Sigmoid colon (tissue), 4 donors: Measurements from ENCODE around the gene MEGF8.

ENCODE experiments used
- CTCF ChIP-seq, 4 experiments: fragments of 450-650 bp in 3 of 4; fragments of 200-600 bp in 1 of 4; IDR thresholded peaks; one replicate each; pipeline ENCODE4 v1.5.1; 2016 to 2019; ENCODE audit warnings: antibody characterized with exemption in 4 of 4, mild to moderate bottlenecking in 3 of 4, moderate library complexity in 2 of 4
- EP300 ChIP-seq, 4 donors: sonication (generic); formaldehyde crosslinking; IDR thresholded peaks; one replicate each; pipeline ENCODE4 v1.6.1; 2017; ENCODE audit warnings: antibody characterized with exemption in 4 of 4
- POLR2A ChIP-seq, 2 donors: fragments of 450-650 bp; IDR thresholded peaks; one replicate each; pipeline ENCODE4 v1.6.1; 2016; ENCODE audit warnings: antibody characterized with exemption in 2 of 2, mild to moderate bottlenecking in 2 of 2, moderate library complexity in 2 of 2
- POLR2AphosphoS5 ChIP-seq, 4 donors: sonication (generic); formaldehyde crosslinking; IDR thresholded peaks; one replicate each; pipeline ENCODE4 v1.6.1; 2017; ENCODE audit warnings: antibody characterized with exemption in 4 of 4

GRCh38 chr19:42351079-42351735, 25.8 kb downstream of the MEGF8 start:
- TF ChIP-seq EP300 (IDR thresholded peaks at IDR 0.05) (no peak), POLR2AphosphoS5 (IDR thresholded peaks at IDR 0.05) (no peak), POLR2A (IDR thresholded peaks at IDR 0.05) (no peak), CTCF (IDR thresholded peaks at IDR 0.05) (no peak)
